C4-2B (cell line): ENCODE data around the gene GCFC2.

Source experiments
- CTCF ChIP-seq: fragments of 450-650 bp; conservative IDR thresholded peaks from 2 replicates; pipeline ENCODE4 v1.5.1; 2017; ENCODE audit warnings: mild to moderate bottlenecking
- ZFX ChIP-seq: fragments of 450-650 bp; IDR thresholded peaks from 2 replicates; pipeline ENCODE4 v1.6.1; 2017

- TF ChIP-seq CTCF (no peak), ZFX (no peak)
Observed at GRCh38 chr2:75656563-75656962, 54.2 kb downstream of the GCFC2 start.
